H9 (cell line): ENCODE results near the gene NAA20. TPM values are rescaled to one million over a fixed set of nuclear protein-coding genes. Genes with fewer than 3 reads are reported as not detected.

ENCODE experiments used
- DNase-seq: peaks from one replicate; pipeline ENCODE4 v3.0.0-alpha.2; 2017
- H2AFZ ChIP-seq: one replicate; pipeline ENCODE4 v1.6.1; 2013; ENCODE audit warnings: mild to moderate bottlenecking, low read length, control low read depth, moderate library complexity
- H2AK5ac ChIP-seq: 2 replicates; pipeline ENCODE4 v1.6.1; 2013; ENCODE audit warnings: low read length, control low read depth, mixed read lengths; ENCODE audit not compliant: insufficient read length
- H2BK120ac ChIP-seq: one replicate; pipeline ENCODE4 v1.6.1; 2013; ENCODE audit warnings: low read depth, mild to moderate bottlenecking, low read length, control low read depth, inconsistent platforms; ENCODE audit not compliant: poor library complexity, severe bottlenecking
- H2BK12ac ChIP-seq: 2 replicates; pipeline ENCODE4 v1.6.1; 2013; ENCODE audit warnings: low read length, control low read depth, mixed read lengths, low read depth; ENCODE audit not compliant: insufficient read length
- H2BK15ac ChIP-seq: 2 replicates; pipeline ENCODE4 v1.6.1; 2013; ENCODE audit warnings: low read depth, low read length, control low read depth
- H2BK20ac ChIP-seq: one replicate; pipeline ENCODE4 v1.6.1; 2013; ENCODE audit warnings: low read depth, mild to moderate bottlenecking, low read length, control low read depth, inconsistent platforms; ENCODE audit not compliant: poor library complexity, severe bottlenecking
- H2BK5ac ChIP-seq: 2 replicates; pipeline ENCODE4 v1.6.1; 2013; ENCODE audit warnings: low read length, control low read depth, mixed read lengths; ENCODE audit not compliant: insufficient read length
- H3K14ac ChIP-seq: 2 replicates; pipeline ENCODE4 v1.6.1; 2013; ENCODE audit warnings: low read length, control low read depth; ENCODE audit not compliant: insufficient read depth
- H3K18ac ChIP-seq: 2 replicates; pipeline ENCODE4 v1.6.1; 2013; ENCODE audit warnings: low read depth, mild to moderate bottlenecking, mixed read lengths, low read length, control low read depth; ENCODE audit not compliant: insufficient read length
- H3K23ac ChIP-seq: 2 replicates; pipeline ENCODE4 v1.6.1; 2013; ENCODE audit warnings: low read length, control low read depth, mixed read lengths, low read depth; ENCODE audit not compliant: insufficient read length
- H3K23me2 ChIP-seq: 2 replicates; pipeline ENCODE4 v1.6.1; 2013; ENCODE audit warnings: low read depth, mild to moderate bottlenecking, mixed read lengths, low read length, control low read depth; ENCODE audit not compliant: insufficient read length, poor library complexity, severe bottlenecking
- H3K27ac ChIP-seq: 2 replicates; pipeline ENCODE4 v1.5.1; 2013; ENCODE audit warnings: low read length, control low read depth, mixed read lengths, low read depth; ENCODE audit not compliant: insufficient read length
- H3K27me3 ChIP-seq: 2 replicates; pipeline ENCODE4 v1.6.1; 2013; ENCODE audit warnings: low read length, control low read depth, inconsistent platforms; ENCODE audit not compliant: insufficient read depth
- H3K4ac ChIP-seq: 2 replicates; pipeline ENCODE4 v1.6.1; 2013; ENCODE audit warnings: low read depth, mild to moderate bottlenecking, control low read depth, inconsistent platforms, low read length, moderate library complexity
- H3K4me1 ChIP-seq: 2 replicates; pipeline ENCODE4 v1.6.1; 2013; ENCODE audit warnings: low read length, control low read depth, inconsistent platforms; ENCODE audit not compliant: insufficient read depth
- H3K4me2 ChIP-seq: 2 replicates; pipeline ENCODE4 v1.6.1; 2013; ENCODE audit warnings: low read length, control low read depth, mixed read lengths; ENCODE audit not compliant: insufficient read length, insufficient read depth
- H3K56ac ChIP-seq: 2 replicates; pipeline ENCODE4 v1.6.1; 2013; ENCODE audit warnings: low read depth, mild to moderate bottlenecking, mixed read lengths, low read length, control low read depth; ENCODE audit not compliant: insufficient read length
- H3K79me1 ChIP-seq: 2 replicates; pipeline ENCODE4 v1.6.1; 2013; ENCODE audit warnings: low read depth, mild to moderate bottlenecking, moderate library complexity, low read length, control low read depth, inconsistent platforms; ENCODE audit not compliant: insufficient read depth, poor library complexity, severe bottlenecking
- H3K79me2 ChIP-seq: 2 replicates; pipeline ENCODE4 v1.6.1; 2013; ENCODE audit warnings: low read length, control low read depth, inconsistent platforms; ENCODE audit not compliant: insufficient read depth
- H3K9ac ChIP-seq: 2 replicates; pipeline ENCODE4 v1.6.1; 2013; ENCODE audit warnings: low read length, control low read depth, mixed read lengths; ENCODE audit not compliant: insufficient read length; ENCODE audit errors: extremely low read depth
- H3K9me3 ChIP-seq: one replicate; pipeline ENCODE4 v1.6.1; 2013; ENCODE audit warnings: low read depth, low read length, inconsistent platforms; ENCODE audit not compliant: control insufficient read depth
- H3T11ph ChIP-seq: one replicate; pipeline ENCODE4 v1.6.1; 2013; ENCODE audit warnings: mild to moderate bottlenecking, low read length, control low read depth, inconsistent platforms
- H4K20me1 ChIP-seq: one replicate; pipeline ENCODE4 v1.6.1; 2013; ENCODE audit not compliant: control insufficient read depth, insufficient read length, insufficient read depth
- H4K5ac ChIP-seq: 2 replicates; pipeline ENCODE4 v1.6.1; 2013; ENCODE audit warnings: low read depth, mild to moderate bottlenecking, mixed read lengths, low read length, control low read depth; ENCODE audit not compliant: insufficient read length
- H4K8ac ChIP-seq: replicated peaks from 2 replicates; pipeline ENCODE4 v1.6.1; 2013; ENCODE audit warnings: low read length, control low read depth, mixed read lengths, low read depth; ENCODE audit not compliant: insufficient read length
- H4K91ac ChIP-seq: 2 replicates; pipeline ENCODE4 v1.6.1; 2013; ENCODE audit warnings: low read depth, mild to moderate bottlenecking, moderate library complexity, mixed read lengths, low read length, control low read depth; ENCODE audit not compliant: insufficient read length
- H3K27ac Mint-ChIP-seq, 3 experiments: 2 replicates in 2 of 3; 3 replicates in 1 of 3; pipeline ENCODE4 v1.8.0; 2020 to 2021; ENCODE audit warnings: mixed read lengths in 3 of 3, mild to moderate bottlenecking in 1 of 3, moderate library complexity in 1 of 3
- H3K27me3 Mint-ChIP-seq: 2 replicates; pipeline ENCODE4 v1.8.0; 2021; ENCODE audit warnings: low read depth, mild to moderate bottlenecking, moderate library complexity, mixed read lengths
- H3K36me3 Mint-ChIP-seq, 3 experiments: 2 replicates in 2 of 3; 3 replicates in 1 of 3; pipeline ENCODE4 v1.8.0; 2020 to 2021; ENCODE audit warnings: low read depth in 3 of 3, mixed read lengths in 3 of 3; ENCODE audit not compliant: insufficient read depth in 1 of 3
- H3K4me1 Mint-ChIP-seq, 2 experiments: 2 replicates each; pipeline ENCODE4 v1.8.0; 2020; ENCODE audit warnings: mixed read lengths in 2 of 2
- H3K4me3 Mint-ChIP-seq, 2 experiments: 2 replicates in 1 of 2; 3 replicates in 1 of 2; pipeline ENCODE4 v1.8.0; 2020 to 2021; ENCODE audit warnings: mild to moderate bottlenecking in 2 of 2, mixed read lengths in 2 of 2, moderate library complexity in 1 of 2
- H3K9me3 Mint-ChIP-seq, 2 experiments: 2 replicates in 1 of 2; 3 replicates in 1 of 2; pipeline ENCODE4 v1.8.0; 2020; ENCODE audit warnings: mild to moderate bottlenecking in 2 of 2, mixed read lengths in 2 of 2, moderate library complexity in 1 of 2
- CTCF ChIP-seq: fragments of 200-600 bp; sonication (generic); conservative IDR thresholded peaks from 3 replicates; pipeline ENCODE4 v1.8.0; 2021; ENCODE audit warnings: antibody characterized with exemption, mild to moderate bottlenecking
- WGBS: extraction: QIAGEN DNeasy Blood & Tissue Kit; methylation state at CpG from one replicate; pipeline ENCODE4 v1.1.7; 2013; ENCODE audit warnings: missing lambda C conversion rate, low lambda C conversion rate, mixed read lengths; ENCODE audit not compliant: insufficient read length; ENCODE audit errors: extremely low coverage; 5-methylcytosine and 5-hydroxymethylcytosine counted together
- total RNA-seq: library from RNA; stranded (reverse); gene quantifications from 2 replicates; pipeline ENCODE4 v1.2.1, GENCODE V29; 2021

Gene NAA20
- total RNA-seq, 1 experiment from 2014 or later: 48.1 TPM

DNA sequence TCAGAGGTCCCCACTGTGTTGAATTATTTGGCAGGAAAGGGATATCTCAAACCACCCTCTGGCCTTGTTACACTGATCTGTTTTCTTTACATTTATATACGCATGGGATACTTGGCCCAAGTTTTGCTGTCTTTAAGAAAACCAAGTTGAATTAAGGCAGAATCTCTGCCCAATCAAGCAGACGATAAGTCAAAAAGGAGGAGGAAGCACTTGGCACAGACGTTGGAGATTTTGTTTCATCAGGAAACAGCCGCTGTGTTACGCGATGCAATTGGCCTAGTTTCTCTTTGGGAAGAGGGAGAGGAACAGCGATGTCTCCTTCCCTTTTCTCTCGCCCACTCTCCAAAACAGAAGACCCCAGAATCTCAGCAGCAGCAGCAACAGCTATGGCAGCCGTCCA lies 20.2 kb upstream of the NAA20 start:
- H3K9me3 ChIP-seq: no peaks in the 10 kb centered on the region
- WGBS: no CpG with 5 or more reads among the region's 9 CpGs
- H3K23me2 ChIP-seq: no peaks in the 10 kb centered on the region
- H3T11ph ChIP-seq: no peak overlapping the region
- Mint-ChIP-seq H3K27me3 (peaks cover 2% of the 10 kb centered on the region; the same call in 1 of the 2 replicates), H3K4me3 (no peak overlapping the region), H3K4me1 (peaks cover 12 to 18% of the 10 kb centered on the region in 2 experiments), H3K9me3 (no peaks in the 10 kb centered on the region), H3K36me3 (no peaks in the 10 kb centered on the region), H3K27ac (peak overlapping the region in 1 of 3 experiments; percentile 44; a peak in 1 of 7 replicates)
- no peak overlapping the region for H3K14ac ChIP-seq
- no peak overlapping the region for H2BK120ac ChIP-seq
- DNase-seq: no peak
- no peak overlapping the region for H2AFZ ChIP-seq
- no peak overlapping the region for H3K9ac ChIP-seq
- H3K4me2 ChIP-seq: no peak overlapping the region
- H4K8ac ChIP-seq: no peak overlapping the region
- H4K20me1 ChIP-seq: no peaks in the 10 kb centered on the region
- no peak overlapping the region for H3K23ac ChIP-seq
- no peak overlapping the region for H2BK5ac ChIP-seq
- no peak overlapping the region for H2BK12ac ChIP-seq
- H3K18ac ChIP-seq: no peak overlapping the region
- H2AK5ac ChIP-seq: no peak overlapping the region
- no peak overlapping the region for H3K27ac ChIP-seq
- no peak overlapping the region for H4K91ac ChIP-seq
- no peak overlapping the region for H3K4ac ChIP-seq
- TF ChIP-seq CTCF: no peak
- no peak overlapping the region for H3K56ac ChIP-seq
- H3K79me2 ChIP-seq: no peaks in the 10 kb centered on the region
- no peak overlapping the region for H2BK15ac ChIP-seq
- peaks cover 2% of the 10 kb centered on the region; the same call in 1 of the 2 replicates for H3K4me1 ChIP-seq
- no peak overlapping the region for H2BK20ac ChIP-seq
- H3K27me3 ChIP-seq: no peaks in the 10 kb centered on the region
- H3K79me1 ChIP-seq: no peaks in the 10 kb centered on the region
- H4K5ac ChIP-seq: no peak overlapping the region
